Chondrocyte (in vitro differentiated cells): ENCODE data around the gene SLC18B1. TPM values are rescaled to one million over a fixed set of nuclear protein-coding genes. Genes with fewer than 3 reads are reported as not detected.

Source experiments
- DNase-seq: peaks from one replicate; pipeline ENCODE4 v3.0.0; 2021; ENCODE audit warnings: mixed read lengths, low spot score
- H3K27ac Mint-ChIP-seq: one replicate; pipeline ENCODE4 v1.8.0; 2021; ENCODE audit warnings: mild to moderate bottlenecking, moderate library complexity, mixed read lengths; ENCODE audit not compliant: unreplicated experiment
- H3K27me3 Mint-ChIP-seq: 2 replicates; pipeline ENCODE4 v1.8.0; 2021; ENCODE audit warnings: low read depth, mixed read lengths
- H3K36me3 Mint-ChIP-seq: 2 replicates; pipeline ENCODE4 v1.8.0; 2021; ENCODE audit warnings: low read depth, mixed read lengths
- H3K4me1 Mint-ChIP-seq: 2 replicates; pipeline ENCODE4 v1.8.0; 2021; ENCODE audit warnings: low read depth, mild to moderate bottlenecking, mixed read lengths
- H3K4me3 Mint-ChIP-seq: one replicate; pipeline ENCODE4 v1.8.0; 2021; ENCODE audit warnings: mild to moderate bottlenecking, moderate library complexity, mixed read lengths; ENCODE audit not compliant: unreplicated experiment
- H3K9me3 Mint-ChIP-seq: 2 replicates; pipeline ENCODE4 v1.8.0; 2021; ENCODE audit warnings: low read depth, mixed read lengths
- total RNA-seq: library from RNA; stranded (reverse); gene quantifications from 3 replicates; pipeline ENCODE4 v1.2.1, GENCODE V29; 2021
- TF ChIP-seq, protein P1 (sequence below): fragments of 200-600 bp; sonication (generic); IDR thresholded peaks from 2 replicates; pipeline ENCODE4 v1.5.0; 2021; ENCODE audit warnings: antibody characterized with exemption, mild to moderate bottlenecking, moderate library complexity

The SLC18B1 gene
- total RNA-seq, 1 donor from 2014 or later: 2.4 TPM

DNA sequence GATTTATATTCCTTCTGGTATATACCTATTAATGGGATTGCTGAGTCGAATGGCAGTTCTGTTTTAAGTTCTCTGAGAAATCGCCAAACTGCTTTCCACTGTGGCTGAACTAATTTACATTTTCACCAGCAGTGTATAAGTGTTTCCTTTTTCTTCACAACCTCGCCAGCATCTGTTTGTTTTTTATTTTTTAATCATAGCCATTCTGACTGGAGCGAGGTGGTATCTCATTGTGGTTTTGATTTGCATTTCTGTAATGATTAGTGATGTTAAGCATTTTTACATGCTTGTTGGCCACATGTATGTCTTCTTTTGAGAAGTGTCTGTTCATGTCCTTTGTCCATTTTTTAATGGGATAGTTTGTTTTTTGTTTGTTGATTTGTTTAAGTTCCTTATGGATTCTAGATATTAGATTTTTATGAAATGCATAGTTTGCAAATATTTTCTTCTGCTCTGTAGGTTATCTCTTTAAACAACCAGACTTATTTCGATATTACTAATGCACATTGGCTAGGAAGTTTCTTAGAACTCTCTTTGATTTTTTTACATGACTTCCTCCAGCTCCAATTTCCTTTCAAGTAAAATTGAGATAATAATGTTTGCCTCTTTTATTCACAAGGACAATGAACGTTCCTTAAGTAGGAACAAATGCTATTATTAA is 72.4 kb downstream of the SLC18B1 start:
- no peak overlapping the region for H3K4me3 Mint-ChIP-seq

DNA sequence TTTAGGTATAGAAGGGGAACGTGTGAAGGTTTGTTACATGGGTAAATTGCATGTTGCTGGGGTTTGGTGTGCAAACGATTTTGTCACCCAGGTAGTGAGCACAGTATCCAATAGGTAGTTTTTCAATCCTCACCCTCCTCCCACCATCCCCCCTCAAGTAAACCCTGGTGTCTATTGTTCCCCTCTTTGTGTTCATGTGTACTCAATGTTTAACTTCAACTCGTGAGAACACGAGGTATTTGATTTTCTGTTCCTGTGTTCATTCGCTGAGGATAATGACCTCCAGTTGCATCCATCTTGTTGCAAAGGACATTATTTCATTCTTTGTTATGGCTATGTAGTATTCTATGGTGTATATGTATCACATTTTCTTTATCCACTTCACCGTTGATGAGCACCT is 73.0 kb downstream of the SLC18B1 start:
- TF ChIP-seq, protein P1, sequence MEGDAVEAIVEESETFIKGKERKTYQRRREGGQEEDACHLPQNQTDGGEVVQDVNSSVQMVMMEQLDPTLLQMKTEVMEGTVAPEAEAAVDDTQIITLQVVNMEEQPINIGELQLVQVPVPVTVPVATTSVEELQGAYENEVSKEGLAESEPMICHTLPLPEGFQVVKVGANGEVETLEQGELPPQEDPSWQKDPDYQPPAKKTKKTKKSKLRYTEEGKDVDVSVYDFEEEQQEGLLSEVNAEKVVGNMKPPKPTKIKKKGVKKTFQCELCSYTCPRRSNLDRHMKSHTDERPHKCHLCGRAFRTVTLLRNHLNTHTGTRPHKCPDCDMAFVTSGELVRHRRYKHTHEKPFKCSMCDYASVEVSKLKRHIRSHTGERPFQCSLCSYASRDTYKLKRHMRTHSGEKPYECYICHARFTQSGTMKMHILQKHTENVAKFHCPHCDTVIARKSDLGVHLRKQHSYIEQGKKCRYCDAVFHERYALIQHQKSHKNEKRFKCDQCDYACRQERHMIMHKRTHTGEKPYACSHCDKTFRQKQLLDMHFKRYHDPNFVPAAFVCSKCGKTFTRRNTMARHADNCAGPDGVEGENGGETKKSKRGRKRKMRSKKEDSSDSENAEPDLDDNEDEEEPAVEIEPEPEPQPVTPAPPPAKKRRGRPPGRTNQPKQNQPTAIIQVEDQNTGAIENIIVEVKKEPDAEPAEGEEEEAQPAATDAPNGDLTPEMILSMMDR: no peak
- Mint-ChIP-seq H3K36me3 (no peaks in the 10 kb centered on the region), H3K4me1 (no peaks in the 10 kb centered on the region), H3K4me3 (no peak overlapping the region), H3K9me3 (peaks cover 3% of the 10 kb centered on the region), H3K27ac (no peak overlapping the region), H3K27me3 (no peaks in the 10 kb centered on the region)
- DNase-seq: no peak

More for the DNA sequence above, 72.4 kb downstream of the SLC18B1 start:
- H3K27ac Mint-ChIP-seq: no peak overlapping the region
- H3K4me1 Mint-ChIP-seq: no peaks in the 10 kb centered on the region
- TF ChIP-seq, protein P1: no peak
- no peaks in the 10 kb centered on the region for H3K27me3 Mint-ChIP-seq
- no peak for DNase-seq
- no peaks in the 10 kb centered on the region for H3K36me3 Mint-ChIP-seq
- H3K9me3 Mint-ChIP-seq: peaks cover 3% of the 10 kb centered on the region

DNA sequence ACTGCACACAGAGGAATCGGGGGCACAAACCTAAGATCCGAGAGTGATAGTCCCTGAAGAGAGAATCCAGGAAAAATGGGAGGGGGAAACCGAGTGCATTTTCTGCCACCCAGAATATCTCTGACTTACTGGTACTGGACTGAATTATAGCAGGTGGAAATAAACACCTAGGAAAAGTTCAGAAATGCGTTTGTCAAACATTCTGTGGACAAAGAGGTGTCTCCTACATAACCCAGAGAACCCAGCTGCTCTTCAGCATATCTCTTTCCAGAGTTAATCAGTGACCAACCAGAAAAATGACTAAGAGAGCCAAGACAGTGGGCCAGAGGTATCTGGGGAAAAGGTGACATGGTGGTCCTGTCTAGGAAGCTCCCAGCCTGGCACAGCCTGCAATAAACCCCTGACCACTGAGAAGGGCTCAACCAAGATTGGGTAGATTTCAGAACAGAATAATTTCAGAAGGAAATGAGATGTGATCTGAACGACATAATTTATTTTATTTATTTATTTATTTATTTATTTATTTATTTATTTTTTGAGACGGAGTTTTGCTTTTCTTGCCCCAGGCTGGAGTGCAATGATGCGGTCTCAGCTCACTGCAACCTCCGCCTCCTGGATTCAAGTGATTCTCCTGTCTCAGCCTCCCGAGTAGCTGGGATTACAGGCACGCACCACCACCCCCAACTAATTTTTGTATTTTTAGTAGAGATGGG is 78.5 kb downstream of the SLC18B1 start:
- no peak overlapping the region for H3K4me3 Mint-ChIP-seq
- TF ChIP-seq, protein P1: no peak
- DNase-seq: no peak
- no peaks in the 10 kb centered on the region for H3K36me3 Mint-ChIP-seq
- no peak overlapping the region for H3K27ac Mint-ChIP-seq
- H3K27me3 Mint-ChIP-seq: no peaks in the 10 kb centered on the region
- H3K9me3 Mint-ChIP-seq: peaks cover 3% of the 10 kb centered on the region
- H3K4me1 Mint-ChIP-seq: no peaks in the 10 kb centered on the region

Other genes starting within 250 kb of the SLC18B1 start
- gene TAAR8, start 246.0 kb downstream of the SLC18B1 start, total RNA-seq: not detected in 3 replicates
- not detected in 3 replicates for gene TAAR6, start 228.3 kb downstream of the SLC18B1 start, total RNA-seq
- not detected in 3 replicates for gene TAAR5, start 208.9 kb downstream of the SLC18B1 start, total RNA-seq
- gene TAAR2, start 174.4 kb downstream of the SLC18B1 start, total RNA-seq: not detected in 3 replicates
- gene TAAR1, start 139.5 kb downstream of the SLC18B1 start, total RNA-seq: not detected in 3 replicates
- gene VNN1, start 84.6 kb downstream of the SLC18B1 start, total RNA-seq: not detected in 3 replicates
- gene VNN2, start 40.7 kb downstream of the SLC18B1 start, total RNA-seq: not detected in 3 replicates
- 804 to 1,052 TPM (median 810 TPM) in 3 replicates for gene RPS12, start 15.9 kb upstream of the SLC18B1 start, total RNA-seq